ENCODE data around the gene ADCY10. TPM values are rescaled to one million over a fixed set of nuclear protein-coding genes. Genes with fewer than 3 reads are reported as not detected.

Gene ADCY10
- total and polyA plus RNA-seq, 9 of the 15 experiments (the other 6 are each of a cell fraction or from before 2014, with no cell fraction given), result 0.08 to 0.86 (median 0.22) TPM

- TF ChIP-seq HDAC1 (IDR thresholded peaks at IDR 0.05) (no peak; a peak in 1 of 4 replicates), GATA2 (CRISPR knock-in tag; IDR thresholded peaks at IDR 0.05) (peak; percentile 76), PTRF (tag; IDR thresholded peaks at IDR 0.05) (0 out of 2 replicates have a peak, but pooled peaks have one; percentile 29), CBFB (CRISPR knock-in tag; IDR thresholded peaks at IDR 0.05) (no peak), HMGXB4 (CRISPR knock-in tag; IDR thresholded peaks at IDR 0.05) (no peak), L3MBTL2 (IDR thresholded peaks at IDR 0.05) (peak; percentile 86), ZNF551 (CRISPR knock-in tag; IDR thresholded peaks at IDR 0.05) (no peak), ZBTB33 (CRISPR knock-in tag; IDR thresholded peaks at IDR 0.05) (no peak), ARID3B (CRISPR knock-in tag; IDR thresholded peaks at IDR 0.05; ENCODE audit: borderline replicate concordance) (no peak), THAP7 (CRISPR knock-in tag; IDR thresholded peaks at IDR 0.05) (no peak), MGA (IDR thresholded peaks at IDR 0.05) (peak; percentile 84)
Observed at GRCh38 chr1:167821356-167821685, 92.6 kb downstream of the ADCY10 start (continued).
